ENCODE data around the gene RIMBP3C. TPM values are rescaled to one million over a fixed set of nuclear protein-coding genes. Genes with fewer than 3 reads are reported as not detected.

Gene RIMBP3C
- total and polyA plus RNA-seq, 3 experiments from 2014 or later: 0.33 to 0.44 (median 0.37) TPM

DNA sequence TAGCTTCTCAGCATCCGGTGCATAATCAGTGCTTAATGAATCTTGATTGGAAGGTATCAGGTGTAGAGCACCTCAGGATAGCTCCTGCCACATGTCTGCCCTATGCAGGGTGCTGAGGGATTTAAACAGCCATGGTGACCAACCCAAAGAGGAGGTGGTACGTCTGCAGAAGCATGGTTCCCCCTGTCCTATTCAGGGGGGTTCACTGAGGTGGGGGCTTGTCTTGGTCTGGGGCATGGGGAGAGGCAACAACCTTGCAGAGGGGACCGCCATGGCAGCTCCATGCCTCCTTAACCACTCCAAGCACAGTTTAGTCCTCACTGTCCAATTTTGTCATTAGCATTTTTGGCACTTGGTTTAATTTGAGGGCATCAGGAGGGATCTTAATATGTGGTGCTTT is 41.2 kb upstream of the RIMBP3C start:
- Mint-ChIP-seq H3K27me3 (no peaks in the 10 kb centered on the region), H3K9me3 (no peaks in the 10 kb centered on the region), H3K4me1 (peaks cover 61 to 82% (median 69%) of the 10 kb centered on the region in 3 donors), H3K4me3 (peak overlapping the region in 1 of 7 donors; percentile 63), H3K36me3 (peaks cover 0 to 68% (median 20%) of the 10 kb centered on the region in 3 donors), H3K27ac (peak overlapping the region in 4 of 8 donors; percentile 29 to 78 (median 52))
- ChIA-PET CTCF (interaction anchor here (1.0 kb wide), 1 partner anchor 13 kb away, joined by 3 read pairs; no protein-coding TSS in a partner anchor), POLR2A (no interaction called here)
- no peak for DNase-seq
- Histone ChIP-seq H3K36me3 (ENCODE audit: insufficient read depth, low read length) (peaks cover 37% of the 10 kb centered on the region), H3K4me1 (ENCODE audit: insufficient read depth, low read length) (peaks cover 38% of the 10 kb centered on the region), H3K27ac (ENCODE audit: low read depth, low read length) (no peak overlapping the region), H3K27me3 (ENCODE audit: insufficient read depth, low read length, poor library complexity, severe bottlenecking) (no peaks in the 10 kb centered on the region), H3K9me3 (ENCODE audit: low read length) (no peaks in the 10 kb centered on the region), H3K4me3 (ENCODE audit: low read length) (no peak overlapping the region)

DNA sequence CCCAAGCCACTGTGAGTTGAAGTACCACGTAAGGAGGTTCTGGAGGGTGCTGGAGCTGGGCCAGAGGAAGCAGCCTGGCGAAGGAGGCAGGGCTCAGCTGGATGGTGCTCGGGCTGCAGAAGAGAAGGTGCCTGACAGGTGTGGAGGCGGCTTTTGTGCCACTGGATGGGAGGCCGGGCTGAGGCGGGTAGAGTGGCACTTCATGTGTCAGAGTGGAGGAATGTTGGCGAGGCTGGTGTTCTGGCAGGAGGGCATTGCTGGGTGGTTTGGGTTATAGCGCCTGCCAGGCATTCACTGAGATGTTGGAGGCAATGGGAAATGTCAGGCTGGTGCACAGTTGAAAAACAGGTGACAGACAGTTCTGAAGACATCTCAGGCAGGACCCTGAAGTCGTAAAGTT is 40.4 kb upstream of the RIMBP3C start:
- Mint-ChIP-seq H3K27me3 (no peaks in the 10 kb centered on the region), H3K27ac (peak overlapping the region in 5 of 8 donors; percentile 35 to 90 (median 72)), H3K36me3 (peaks cover 0 to 67% (median 20%) of the 10 kb centered on the region in 3 donors), H3K4me1 (peaks cover 62 to 86% (median 72%) of the 10 kb centered on the region in 3 donors), H3K4me3 (peak overlapping the region in 1 of 7 donors; percentile 68), H3K9me3 (no peaks in the 10 kb centered on the region)
- Histone ChIP-seq H3K9me3 (ENCODE audit: low read length) (no peaks in the 10 kb centered on the region), H3K4me1 (ENCODE audit: insufficient read depth, low read length) (peaks cover 41% of the 10 kb centered on the region), H3K4me3 (ENCODE audit: low read length) (no peak overlapping the region), H3K27me3 (ENCODE audit: insufficient read depth, low read length, poor library complexity, severe bottlenecking) (no peaks in the 10 kb centered on the region), H3K36me3 (ENCODE audit: insufficient read depth, low read length) (peaks cover 37% of the 10 kb centered on the region), H3K27ac (ENCODE audit: low read depth, low read length) (no peak overlapping the region)
- DNase-seq: no peak
- ChIA-PET CTCF (interaction anchor here (1.0 kb wide), 1 partner anchor 12 kb away, joined by 3 read pairs; no protein-coding TSS in a partner anchor), POLR2A (no interaction called here)

DNA sequence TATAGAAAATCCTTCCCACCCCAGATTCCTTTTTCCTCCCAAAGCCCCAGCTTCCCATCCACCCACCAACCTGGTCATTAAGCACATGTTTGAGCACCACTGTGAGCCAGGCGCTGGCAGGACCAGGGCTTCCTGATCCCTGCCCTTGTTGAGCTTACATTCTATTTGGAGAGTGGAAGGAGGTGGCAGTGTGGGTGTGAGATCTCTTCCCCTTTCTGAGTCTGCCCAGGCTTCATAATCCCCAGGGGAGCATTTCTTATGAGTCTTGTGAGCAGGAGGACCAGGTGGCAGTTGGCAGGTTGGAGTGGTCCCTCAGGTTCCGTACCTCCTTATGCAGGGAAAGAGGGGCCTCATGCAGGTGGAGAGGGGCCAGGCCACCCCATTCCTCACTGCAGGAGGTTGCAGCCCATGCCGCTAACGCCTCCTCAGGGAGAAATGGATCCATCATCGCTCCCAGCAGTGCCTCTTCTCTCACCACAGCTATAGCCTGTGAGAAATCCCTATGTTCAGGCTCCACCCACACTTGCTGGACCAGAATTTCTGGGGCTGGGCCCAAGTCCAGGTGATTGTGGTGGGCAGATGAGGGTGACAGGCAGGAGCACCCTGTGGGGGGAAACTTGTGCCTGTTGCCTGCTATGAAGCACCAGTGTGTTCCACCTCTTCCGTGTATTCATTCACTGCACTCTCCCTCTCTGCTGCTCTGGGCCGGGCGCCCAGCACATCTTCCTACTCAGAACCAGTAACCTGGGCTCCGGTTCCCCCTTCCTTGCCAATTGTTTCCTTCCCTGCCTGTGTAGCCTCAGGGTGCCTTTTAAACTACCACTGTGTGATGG is 39.8 kb upstream of the RIMBP3C start:
- peaks cover 0 to 63% (median 20%) of the 10 kb centered on the region in 3 donors for H3K36me3 Mint-ChIP-seq
- no peaks in the 10 kb centered on the region for H3K27me3 ChIP-seq (ENCODE audit: insufficient read depth, low read length, poor library complexity, severe bottlenecking)
- H3K36me3 ChIP-seq (ENCODE audit: insufficient read depth, low read length): peaks cover 34% of the 10 kb centered on the region
- ChIA-PET POLR2A (no interaction called here), CTCF (interaction anchor here (1.0 kb wide), 1 partner anchor 11 kb away, joined by 3 read pairs; no protein-coding TSS in a partner anchor)
- H3K9me3 Mint-ChIP-seq: no peaks in the 10 kb centered on the region
- DNase-seq: no peak
- peak overlapping the region in 4 of 8 donors; percentile 38 to 78 (median 66) for H3K27ac Mint-ChIP-seq
- H3K9me3 ChIP-seq (ENCODE audit: low read length): no peaks in the 10 kb centered on the region
- no peaks in the 10 kb centered on the region for H3K27me3 Mint-ChIP-seq
- H3K4me1 Mint-ChIP-seq: peaks cover 62 to 88% (median 72%) of the 10 kb centered on the region in 3 donors
- peaks cover 41% of the 10 kb centered on the region for H3K4me1 ChIP-seq (ENCODE audit: insufficient read depth, low read length)
- H3K4me3 ChIP-seq (ENCODE audit: low read length): no peak overlapping the region
- H3K27ac ChIP-seq (ENCODE audit: low read depth, low read length): no peak overlapping the region
- H3K4me3 Mint-ChIP-seq: peak overlapping the region in 1 of 7 donors; percentile 34

DNA sequence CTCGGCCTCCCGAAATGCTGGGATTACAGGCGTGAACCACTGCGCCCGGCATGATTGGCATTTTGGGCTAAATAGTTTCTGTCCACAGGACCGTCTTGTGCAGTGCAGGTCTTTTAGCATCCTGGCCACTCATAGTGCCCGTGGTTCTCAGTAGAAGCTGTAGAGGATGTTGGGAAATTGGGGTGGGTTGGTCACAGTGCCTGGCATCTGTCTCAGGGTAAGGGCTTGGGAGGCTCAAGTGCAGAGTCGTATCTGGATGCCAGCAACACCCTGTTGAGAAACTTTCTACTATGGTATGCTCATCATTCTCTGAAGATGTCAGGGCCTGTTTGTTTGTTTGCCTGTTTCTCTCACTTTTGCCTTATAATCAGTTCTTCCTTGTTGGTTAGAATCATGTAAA is 38.1 kb upstream of the RIMBP3C start:
- Histone ChIP-seq H3K4me3 (ENCODE audit: low read length) (no peak overlapping the region), H3K27me3 (ENCODE audit: insufficient read depth, low read length, poor library complexity, severe bottlenecking) (no peaks in the 10 kb centered on the region), H3K4me1 (ENCODE audit: insufficient read depth, low read length) (peaks cover 51% of the 10 kb centered on the region), H3K27ac (ENCODE audit: low read depth, low read length) (no peak overlapping the region), H3K36me3 (ENCODE audit: insufficient read depth, low read length) (peaks cover 22% of the 10 kb centered on the region), H3K9me3 (ENCODE audit: low read length) (no peaks in the 10 kb centered on the region)
- peak overlapping the region in 6 of 8 donors; percentile 31 to 78 (median 47) for H3K27ac Mint-ChIP-seq
- H3K36me3 Mint-ChIP-seq: peaks cover 0 to 54% (median 19%) of the 10 kb centered on the region in 3 donors
- H3K27me3 Mint-ChIP-seq: no peaks in the 10 kb centered on the region
- no peak for DNase-seq
- ChIA-PET CTCF (no interaction called here), POLR2A (no interaction called here)
- H3K4me3 Mint-ChIP-seq: peak overlapping the region in 1 of 7 donors; percentile 11
- peaks cover 57 to 91% (median 74%) of the 10 kb centered on the region in 3 donors for H3K4me1 Mint-ChIP-seq
- H3K9me3 Mint-ChIP-seq: no peaks in the 10 kb centered on the region

- Histone ChIP-seq H3K4me1 (ENCODE audit: insufficient read depth, low read length) (peaks cover 56% of the 10 kb centered on the region), H3K27ac (ENCODE audit: low read depth, low read length) (no peak overlapping the region), H3K36me3 (ENCODE audit: insufficient read depth, low read length) (peaks cover 13% of the 10 kb centered on the region), H3K9me3 (ENCODE audit: low read length) (no peaks in the 10 kb centered on the region), H3K27me3 (ENCODE audit: insufficient read depth, low read length, poor library complexity, severe bottlenecking) (no peaks in the 10 kb centered on the region), H3K4me3 (ENCODE audit: low read length) (no peak overlapping the region)
- CTCF ChIA-PET: interaction anchor here (0.5 to 1.1 kb wide), 2 partner anchors 16 to 40 kb away, joined by 3 to 4 read pairs; no protein-coding TSS in a partner anchor
- no peak for DNase-seq
- H3K4me1 Mint-ChIP-seq: peaks cover 50 to 85% (median 68%) of the 10 kb centered on the region in 3 donors
- peaks cover 0 to 44% (median 6%) of the 10 kb centered on the region in 3 donors for H3K36me3 Mint-ChIP-seq
- H3K9me3 Mint-ChIP-seq: no peaks in the 10 kb centered on the region
- H3K4me3 Mint-ChIP-seq: peak overlapping the region in 6 of 7 donors; percentile 1 to 80 (median 47)
- POLR2A ChIA-PET: no interaction called here
- H3K27me3 Mint-ChIP-seq: no peaks in the 10 kb centered on the region
- H3K27ac Mint-ChIP-seq: peak overlapping the region; percentile 25 to 88 (median 78)
Measured at GRCh38 chr22:21587803-21588611, 36.7 kb upstream of the RIMBP3C start.

DNA sequence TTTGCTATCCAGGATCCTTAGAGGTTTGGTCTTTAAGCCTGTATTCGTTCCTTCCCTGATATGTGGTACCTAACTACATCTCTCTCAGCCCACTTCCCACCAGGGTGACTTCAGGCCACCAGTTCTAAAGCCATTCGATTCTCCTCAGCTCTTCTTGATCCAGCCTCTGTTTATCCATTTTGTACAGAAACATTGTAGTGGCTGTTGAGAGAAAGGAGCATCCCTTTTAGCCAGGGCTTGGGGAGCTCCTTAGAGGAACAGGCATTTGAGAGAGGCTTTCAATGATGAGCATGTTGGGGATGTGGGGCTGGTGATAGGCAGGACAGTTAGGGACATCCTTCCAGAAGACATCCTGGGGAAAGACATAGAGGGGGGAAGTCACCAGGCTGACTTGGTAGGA is 34.1 kb upstream of the RIMBP3C start:
- Mint-ChIP-seq H3K4me1 (peaks cover 38 to 79% (median 58%) of the 10 kb centered on the region in 3 donors), H3K27me3 (no peaks in the 10 kb centered on the region), H3K36me3 (peaks cover 0 to 28% (median 6%) of the 10 kb centered on the region in 3 donors), H3K27ac (peak overlapping the region in 6 of 8 donors; percentile 2 to 65 (median 26)), H3K9me3 (no peaks in the 10 kb centered on the region), H3K4me3 (peak overlapping the region in 3 of 7 donors; percentile 9 to 38 (median 25))
- Histone ChIP-seq H3K27ac (ENCODE audit: low read depth, low read length) (no peak overlapping the region), H3K4me3 (ENCODE audit: low read length) (no peak overlapping the region), H3K36me3 (ENCODE audit: insufficient read depth, low read length) (peaks cover 6% of the 10 kb centered on the region), H3K4me1 (ENCODE audit: insufficient read depth, low read length) (peaks cover 42% of the 10 kb centered on the region), H3K27me3 (ENCODE audit: insufficient read depth, low read length, poor library complexity, severe bottlenecking) (no peaks in the 10 kb centered on the region), H3K9me3 (ENCODE audit: low read length) (no peaks in the 10 kb centered on the region)
- DNase-seq: no peak
- ChIA-PET CTCF (interaction anchor here (0.9 kb wide), 1 partner anchor 62 kb away, joined by 3 read pairs; no protein-coding TSS in a partner anchor), POLR2A (no interaction called here)

DNA sequence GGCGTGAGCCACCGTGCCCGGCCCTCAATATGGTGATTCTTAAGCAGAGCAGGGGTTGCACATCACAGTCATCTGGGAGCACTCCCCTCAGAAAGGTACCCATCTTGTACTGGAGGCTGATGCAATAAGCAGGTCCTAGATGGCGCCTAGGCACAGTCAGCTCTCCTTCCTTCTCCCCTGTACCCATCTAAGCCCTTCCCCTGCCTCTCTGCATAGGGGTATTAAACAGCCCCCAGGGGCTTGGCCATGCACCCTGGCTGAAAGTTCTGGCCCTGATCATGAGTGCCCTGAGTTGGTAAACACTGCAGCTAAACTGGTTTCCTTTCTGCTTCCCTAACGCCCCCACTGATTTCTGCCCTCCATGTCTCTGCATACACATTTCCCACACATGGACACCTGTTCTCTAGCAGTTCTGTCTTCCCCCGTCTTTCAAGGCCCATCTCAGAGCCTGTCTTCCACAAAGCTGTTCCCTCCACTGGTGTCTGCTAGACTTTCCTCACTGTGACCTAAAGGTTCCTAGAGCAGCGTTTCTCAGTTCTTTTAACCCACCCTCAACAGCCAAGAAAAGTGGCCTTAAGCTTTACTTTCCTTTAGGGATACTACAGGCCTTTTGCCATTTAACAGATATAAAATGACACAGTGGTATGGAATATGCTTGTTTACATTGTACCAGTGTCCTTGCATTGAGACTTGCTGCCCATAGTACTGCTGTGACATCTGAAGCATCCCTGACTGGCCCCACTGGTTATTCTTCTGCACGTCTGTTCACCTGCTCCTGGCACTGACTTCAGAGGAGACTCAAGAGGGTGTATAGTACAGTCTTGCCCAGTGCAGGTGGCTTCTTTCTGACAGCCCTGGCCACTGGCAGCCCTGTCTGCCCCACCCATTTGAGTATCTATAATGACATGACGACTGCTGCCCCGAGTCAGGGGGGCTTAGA is 31.8 kb upstream of the RIMBP3C start:
- Histone ChIP-seq H3K9me3 (ENCODE audit: low read length) (no peaks in the 10 kb centered on the region), H3K36me3 (ENCODE audit: insufficient read depth, low read length) (peaks cover 9% of the 10 kb centered on the region), H3K4me3 (ENCODE audit: low read length) (no peak overlapping the region), H3K4me1 (ENCODE audit: insufficient read depth, low read length) (peaks cover 49% of the 10 kb centered on the region), H3K27me3 (ENCODE audit: insufficient read depth, low read length, poor library complexity, severe bottlenecking) (no peaks in the 10 kb centered on the region), H3K27ac (ENCODE audit: low read depth, low read length) (no peak overlapping the region)
- ChIA-PET CTCF (interaction anchor here (0.5 kb wide), 1 partner anchor 14 kb away, joined by 3 read pairs; no protein-coding TSS in a partner anchor), POLR2A (no interaction called here)
- DNase-seq: no peak
- Mint-ChIP-seq H3K4me3 (peak overlapping the region in 6 of 7 donors; percentile 0 to 30 (median 2)), H3K36me3 (peaks cover 0 to 23% (median 6%) of the 10 kb centered on the region in 3 donors), H3K9me3 (no peaks in the 10 kb centered on the region), H3K27ac (peak overlapping the region in 7 of 8 donors; percentile 5 to 83 (median 73)), H3K27me3 (no peaks in the 10 kb centered on the region), H3K4me1 (peaks cover 44 to 84% (median 62%) of the 10 kb centered on the region in 3 donors)

All from CD8-positive, alpha-beta memory T cell (primary cell).